Measurements from ENCODE around the gene C3orf80.

C3orf80 gene

GRCh38 chr3:160260587-160261270, 35.5 kb downstream of the C3orf80 start:
- TF ChIP-seq CTCF (conservative IDR thresholded peaks at IDR 0.05) (no peak), ZFX (IDR thresholded peaks at IDR 0.05) (no peak)

GRCh38 chr3:160265088-160265487, 39.9 kb downstream of the C3orf80 start:
- H3K27ac ChIP-seq = no peak overlapping the region
- TF ChIP-seq CTCF (conservative IDR thresholded peaks at IDR 0.05) (no peak), ZFX (IDR thresholded peaks at IDR 0.05) (no peak)

More at GRCh38 chr3:160260587-160261270, 35.5 kb downstream of the C3orf80 start:
- H3K27ac ChIP-seq = no peak overlapping the region

Measured in C4-2B (cell line).